G401 (cell line): Measurements from ENCODE around the gene CBFB. TPM values are rescaled to one million over a fixed set of nuclear protein-coding genes. Genes with fewer than 3 reads are reported as not detected.
"Not testable (repeated sequence)": the region's sequence is repeated elsewhere in the genome, so short reads cannot be mapped to it uniquely, and the experiment has no call there.

ENCODE experiments used
- DNase-seq: peaks from one replicate; pipeline ENCODE4 v3.0.0-alpha.2; 2015; ENCODE audit warnings: low spot score
- in situ Hi-C: cut with HindIII; loops from 2 replicates; pipeline ENCODE4 v1.10.0; 2016; ENCODE audit warnings: low sequenced_read_pairs, mixed read lengths
- total RNA-seq: library from RNA; depleted of rRNA; stranded (reverse); fragments of >200 nt; shearing (Covaris generic); gene quantifications from 2 replicates; pipeline ENCODE4 v1.2.3, GENCODE V29; 2014

CBFB gene
- total RNA-seq, 1 experiment from 2014 or later = 40.9 TPM

GRCh38 chr16:67036323-67036741 is 7.4 kb downstream of the CBFB start:
- in situ Hi-C loops = no loop called here
- DNase-seq = no peak

GRCh38 chr16:67039260-67040020 is 10.5 kb downstream of the CBFB start:
- in situ Hi-C loops = no loop called here
- DNase-seq = no peak

- no peak for DNase-seq
- in situ Hi-C loops = no loop called here
Observed at GRCh38 chr16:67040166-67040565, 11.2 kb downstream of the CBFB start.

GRCh38 chr16:67040906-67041305 is 12.0 kb downstream of the CBFB start:
- in situ Hi-C loops = no loop called here
- no peak for DNase-seq

GRCh38 chr16:67041520-67041919 is 12.6 kb downstream of the CBFB start:
- DNase-seq, in situ Hi-C loops: not testable (repeated sequence)

- in situ Hi-C loops = no loop called here
- DNase-seq = no peak
Observed at GRCh38 chr16:67043420-67043819, 14.5 kb downstream of the CBFB start.

- in situ Hi-C loops = no loop called here
- DNase-seq = no peak
Observed at GRCh38 chr16:67050796-67051195, 21.8 kb downstream of the CBFB start.

- in situ Hi-C loops = no loop called here
- no peak for DNase-seq
Observed at GRCh38 chr16:67052399-67052798, 23.4 kb downstream of the CBFB start.

- no peak for DNase-seq
- in situ Hi-C loops = no loop called here
Observed at GRCh38 chr16:67053767-67054334, 24.9 kb downstream of the CBFB start.

GRCh38 chr16:67054901-67055300 is 26.0 kb downstream of the CBFB start:
- in situ Hi-C loops = no loop called here

GRCh38 chr16:67055712-67056487 is 27.0 kb downstream of the CBFB start:
- in situ Hi-C loops = no loop called here
- no peak for DNase-seq

More at GRCh38 chr16:67054901-67055300, 26.0 kb downstream of the CBFB start:
- DNase-seq = no peak

GRCh38 chr16:67063008-67063407 is 34.1 kb downstream of the CBFB start:
- in situ Hi-C loops = no loop called here
- no peak for DNase-seq

- in situ Hi-C loops = no loop called here
- DNase-seq = no peak
Observed at GRCh38 chr16:67068212-67068753, 39.3 kb downstream of the CBFB start.

- in situ Hi-C loops = no loop called here
- DNase-seq = no peak
Observed at GRCh38 chr16:67071476-67072048, 42.6 kb downstream of the CBFB start.

- in situ Hi-C loops = no loop called here
- no peak for DNase-seq
Observed at GRCh38 chr16:67075331-67075730, 46.4 kb downstream of the CBFB start.

- in situ Hi-C loops = no loop called here
- no peak for DNase-seq
Observed at GRCh38 chr16:67077871-67078270, 48.9 kb downstream of the CBFB start.

- no peak for DNase-seq
- in situ Hi-C loops = no loop called here
Observed at GRCh38 chr16:67082100-67082499, 53.2 kb downstream of the CBFB start.

GRCh38 chr16:67082891-67083290 is 53.9 kb downstream of the CBFB start:
- in situ Hi-C loops = no loop called here
- no peak for DNase-seq

GRCh38 chr16:67084345-67085028 is 55.5 kb downstream of the CBFB start:
- in situ Hi-C loops = no loop called here

More at GRCh38 chr16:67084345-67085028, 55.5 kb downstream of the CBFB start:
- no peak for DNase-seq
